ENCODE data around the gene PPIP5K2.

PPIP5K2 gene

DNA sequence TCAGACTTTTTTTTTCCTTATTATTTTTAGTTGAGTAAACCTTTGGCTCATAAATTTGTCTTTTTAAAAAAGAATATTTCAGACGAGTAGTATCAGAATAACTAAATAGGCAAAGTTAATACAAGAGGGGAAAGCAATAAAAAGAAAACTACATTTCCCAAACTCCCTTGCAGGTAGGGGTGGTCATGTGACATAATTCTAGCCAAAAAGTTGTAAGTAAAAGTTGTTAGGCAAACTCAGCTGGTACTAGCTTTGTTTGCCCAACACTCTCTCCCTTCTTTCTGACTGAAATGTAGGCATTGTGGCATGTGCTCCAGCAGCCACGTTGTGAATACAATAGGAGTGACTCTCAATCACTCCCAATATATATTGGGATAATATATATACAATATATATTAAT is 21.1 kb upstream of the PPIP5K2 start:
- Histone ChIP-seq H3K27ac (ENCODE audit: poor library complexity, severe bottlenecking) (no peak overlapping the region), H3K9me3 (ENCODE audit: severe bottlenecking) (no peaks in the 10 kb centered on the region), H3K36me3 (ENCODE audit: low read depth) (peaks cover 42% of the 10 kb centered on the region), H3K4me1 (ENCODE audit: insufficient read depth, poor library complexity, severe bottlenecking) (no peaks in the 10 kb centered on the region), H3K4me3 (ENCODE audit: severe bottlenecking) (no peak overlapping the region), H3K27me3 (ENCODE audit: insufficient read depth, poor library complexity, severe bottlenecking) (no peaks in the 10 kb centered on the region)
- TF ChIP-seq CTCF (IDR thresholded peaks at IDR 0.05; ENCODE audit: poor library complexity, severe bottlenecking): no peak
- ATAC-seq (ENCODE audit: low read depth): no peak
- DNase-seq (ENCODE audit: low spot score): no peak

GRCh38 chr5:103101079-103101750 is 18.9 kb upstream of the PPIP5K2 start:
- ATAC-seq (ENCODE audit: low read depth): no peak

DNA sequence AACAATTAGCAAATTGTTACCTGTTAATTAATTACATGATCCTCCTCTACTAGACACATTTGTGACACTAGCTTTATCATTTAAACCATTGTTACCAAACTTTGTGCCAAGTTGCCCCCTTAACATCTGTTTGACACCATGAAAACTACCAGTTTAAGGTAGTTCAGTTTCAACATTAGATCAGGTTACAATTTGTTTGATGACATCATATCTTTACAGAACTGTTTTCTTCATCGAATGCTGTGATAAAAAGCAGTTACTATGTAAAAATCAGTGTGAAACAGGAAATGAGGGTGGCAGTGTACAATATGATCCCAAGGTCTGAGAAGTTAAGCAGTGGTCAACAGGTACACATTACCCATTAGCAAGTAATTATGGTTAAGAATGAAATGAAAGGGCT is 17.9 kb upstream of the PPIP5K2 start:
- Histone ChIP-seq H3K27ac (ENCODE audit: poor library complexity, severe bottlenecking) (no peak overlapping the region), H3K36me3 (ENCODE audit: low read depth) (peaks cover 50% of the 10 kb centered on the region), H3K4me1 (ENCODE audit: insufficient read depth, poor library complexity, severe bottlenecking) (no peaks in the 10 kb centered on the region), H3K9me3 (ENCODE audit: severe bottlenecking) (no peaks in the 10 kb centered on the region), H3K4me3 (ENCODE audit: severe bottlenecking) (no peak overlapping the region), H3K27me3 (ENCODE audit: insufficient read depth, poor library complexity, severe bottlenecking) (no peaks in the 10 kb centered on the region)
- ATAC-seq (ENCODE audit: low read depth) (no peak), DNase-seq (ENCODE audit: low spot score) (no peak)
- no peak for TF ChIP-seq CTCF (IDR thresholded peaks at IDR 0.05; ENCODE audit: poor library complexity, severe bottlenecking)

More at GRCh38 chr5:103101079-103101750, 18.9 kb upstream of the PPIP5K2 start:
- no peak for TF ChIP-seq CTCF (IDR thresholded peaks at IDR 0.05; ENCODE audit: poor library complexity, severe bottlenecking)
- no peak overlapping the region for H3K27ac ChIP-seq (ENCODE audit: poor library complexity, severe bottlenecking)
- H3K27me3 ChIP-seq (ENCODE audit: insufficient read depth, poor library complexity, severe bottlenecking): no peaks in the 10 kb centered on the region
- no peaks in the 10 kb centered on the region for H3K4me1 ChIP-seq (ENCODE audit: insufficient read depth, poor library complexity, severe bottlenecking)
- DNase-seq (ENCODE audit: low spot score): no peak
- peaks cover 50% of the 10 kb centered on the region for H3K36me3 ChIP-seq (ENCODE audit: low read depth)
- H3K9me3 ChIP-seq (ENCODE audit: severe bottlenecking): no peaks in the 10 kb centered on the region
- no peak overlapping the region for H3K4me3 ChIP-seq (ENCODE audit: severe bottlenecking)

GRCh38 chr5:103108086-103108485 is 12.0 kb upstream of the PPIP5K2 start:
- DNase-seq (ENCODE audit: low spot score) (no peak), ATAC-seq (ENCODE audit: low read depth) (no peak)
- Histone ChIP-seq H3K4me3 (ENCODE audit: severe bottlenecking) (no peak overlapping the region), H3K4me1 (ENCODE audit: insufficient read depth, poor library complexity, severe bottlenecking) (no peaks in the 10 kb centered on the region), H3K27me3 (ENCODE audit: insufficient read depth, poor library complexity, severe bottlenecking) (no peaks in the 10 kb centered on the region), H3K36me3 (ENCODE audit: low read depth) (peaks cover 33% of the 10 kb centered on the region), H3K27ac (ENCODE audit: poor library complexity, severe bottlenecking) (no peak overlapping the region), H3K9me3 (ENCODE audit: severe bottlenecking) (no peaks in the 10 kb centered on the region)
- no peak for TF ChIP-seq CTCF (IDR thresholded peaks at IDR 0.05; ENCODE audit: poor library complexity, severe bottlenecking)

DNA sequence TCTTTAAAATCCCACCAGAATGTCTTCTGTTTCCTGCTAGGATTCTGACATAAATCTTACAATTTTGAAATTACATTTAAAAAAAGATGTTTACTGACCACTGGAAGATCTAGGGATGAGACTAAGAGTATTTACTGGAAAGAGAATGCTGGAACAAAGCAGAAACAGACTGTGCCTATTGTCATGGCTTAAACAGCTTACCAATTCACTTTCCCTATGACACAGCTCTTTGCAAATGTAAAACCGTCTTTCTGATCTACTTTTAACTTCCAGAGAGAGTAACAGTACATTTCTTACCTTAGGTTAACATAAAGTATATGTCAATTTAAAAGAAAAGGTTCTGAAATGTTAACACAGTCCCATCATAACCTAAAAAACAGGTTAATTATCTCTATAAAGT is 10.8 kb upstream of the PPIP5K2 start:
- ATAC-seq (ENCODE audit: low read depth): no peak
- DNase-seq (ENCODE audit: low spot score): no peak

More for the DNA sequence above, 10.8 kb upstream of the PPIP5K2 start:
- no peak for TF ChIP-seq CTCF (IDR thresholded peaks at IDR 0.05; ENCODE audit: poor library complexity, severe bottlenecking)
- Histone ChIP-seq H3K27me3 (ENCODE audit: insufficient read depth, poor library complexity, severe bottlenecking) (no peaks in the 10 kb centered on the region), H3K4me3 (ENCODE audit: severe bottlenecking) (no peak overlapping the region), H3K27ac (ENCODE audit: poor library complexity, severe bottlenecking) (no peak overlapping the region), H3K36me3 (ENCODE audit: low read depth) (peaks cover 23% of the 10 kb centered on the region), H3K9me3 (ENCODE audit: severe bottlenecking) (no peaks in the 10 kb centered on the region), H3K4me1 (ENCODE audit: insufficient read depth, poor library complexity, severe bottlenecking) (no peaks in the 10 kb centered on the region)

Measured in RWPE2 (cell line).